Retinal pigment epithelial cell (primary cell): ENCODE data around the gene C7orf25.

ENCODE experiments used
- DNase-seq: peaks from one replicate; pipeline ENCODE4 v3.0.0-alpha.2; 2010; ENCODE audit warnings: low read depth
- H3K4me3 ChIP-seq: 2 replicates; pipeline ENCODE4 v1.5.1; 2011; ENCODE audit warnings: mild to moderate bottlenecking, low read length, control low read depth, moderate library complexity
- CTCF ChIP-seq: conservative IDR thresholded peaks from 2 replicates; pipeline ENCODE4 v1.5.1; 2011; ENCODE audit warnings: low read depth, low read length, control low read depth, inconsistent platforms

C7orf25 gene

DNA sequence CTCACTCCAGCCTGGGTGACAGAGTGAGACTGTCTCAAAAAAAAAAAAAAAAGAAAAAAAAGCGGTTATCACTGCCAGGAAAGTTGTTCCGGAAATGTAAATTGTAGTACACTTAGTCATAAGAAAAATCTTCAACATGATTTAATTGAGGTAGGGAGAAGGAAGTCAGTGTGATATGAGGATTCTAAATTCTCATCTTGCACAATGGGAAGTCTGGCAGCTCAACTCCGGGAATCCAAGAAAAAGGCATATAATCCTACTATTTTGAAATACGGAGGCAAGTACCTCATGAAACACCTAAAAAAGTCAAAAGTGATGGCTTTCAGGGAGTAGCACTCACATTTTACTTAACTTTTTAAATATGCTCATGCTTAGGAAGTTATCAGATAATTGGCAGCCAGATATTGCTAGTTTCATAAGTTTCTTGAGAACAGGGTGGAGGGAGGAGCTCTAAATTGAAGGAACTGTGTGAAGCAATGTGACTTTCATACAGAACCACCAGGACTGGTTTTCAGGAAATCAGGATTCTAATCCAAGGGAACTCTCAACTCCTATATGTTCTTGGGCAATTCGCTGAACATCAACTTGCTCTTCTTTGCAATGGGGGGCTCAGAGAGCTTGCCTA, 2.7 kb upstream of the C7orf25 start:
- no peak overlapping the region for H3K4me3 ChIP-seq
- no peak for TF ChIP-seq CTCF
- DNase-seq, result no peak

DNA sequence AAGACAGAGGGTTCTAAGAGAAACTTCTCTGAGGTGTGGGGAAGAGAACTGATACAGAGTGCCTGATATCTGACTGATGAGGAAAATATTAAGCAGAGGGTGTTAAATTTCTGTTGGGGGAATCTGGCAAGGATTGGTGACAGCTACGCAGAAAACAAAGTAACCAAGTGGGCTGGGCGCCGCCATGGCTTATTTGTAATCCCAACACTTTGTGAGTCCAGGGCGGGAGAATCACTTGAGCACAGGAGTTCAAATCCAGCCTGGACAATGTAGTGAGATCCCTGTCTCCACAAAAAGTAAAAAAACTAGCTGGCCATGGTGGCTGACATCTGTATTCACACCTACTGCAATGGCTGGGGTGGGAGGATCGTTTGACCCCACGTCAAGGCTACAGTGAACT, 2.1 kb upstream of the C7orf25 start:
- H3K4me3 ChIP-seq, result no peak overlapping the region
- TF ChIP-seq CTCF, result no peak
- no peak for DNase-seq

- DNase-seq, result no peak
- TF ChIP-seq CTCF, result no peak
- H3K4me3 ChIP-seq, result no peak overlapping the region
Observed at GRCh38 chr7:42913591-42913990, 1.7 kb upstream of the C7orf25 start.

DNA sequence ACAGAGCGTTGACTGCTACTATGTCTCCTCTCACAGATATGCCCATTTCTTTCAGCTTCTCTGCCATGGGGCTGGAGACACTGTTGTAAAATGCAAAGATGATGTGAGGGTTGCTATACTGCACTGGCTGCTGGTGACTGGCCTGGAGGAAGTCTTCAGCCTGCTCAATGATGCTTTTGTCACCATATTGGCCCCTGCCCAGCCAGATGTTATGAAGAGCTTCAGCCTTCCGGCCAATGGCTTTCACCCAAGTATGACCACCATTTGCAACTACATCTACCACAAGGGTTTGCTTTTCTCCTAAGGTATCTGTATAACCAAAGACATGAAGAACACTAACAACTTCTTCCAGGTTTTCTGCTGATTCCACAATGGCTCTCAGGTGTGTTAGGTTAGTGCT, 1.6 kb downstream of the C7orf25 start:
- TF ChIP-seq CTCF, result no peak
- H3K4me3 ChIP-seq, result no peak overlapping the region
- no peak for DNase-seq

- TF ChIP-seq CTCF, result no peak
Observed at GRCh38 chr7:42907316-42907715, 4.6 kb downstream of the C7orf25 start.

DNA sequence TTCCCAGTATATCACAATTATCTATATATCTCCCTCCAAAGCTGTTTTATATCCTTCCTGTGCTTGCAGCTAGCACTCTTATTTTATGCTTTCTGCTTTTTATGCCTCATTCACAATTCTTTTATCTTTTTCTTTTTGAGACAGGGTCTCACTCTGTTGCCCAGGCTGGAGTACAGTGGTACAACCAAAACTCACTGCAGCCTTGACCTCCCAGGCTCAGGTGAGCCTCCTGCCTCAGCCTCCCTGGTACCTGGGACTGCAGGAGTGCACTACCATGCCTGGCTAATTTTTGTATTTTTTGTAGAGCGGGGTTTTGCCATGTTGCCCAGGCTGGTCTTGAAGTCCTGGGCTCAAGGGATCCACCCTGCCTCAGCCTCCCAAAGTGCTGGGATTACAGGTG, 5.7 kb downstream of the C7orf25 start:
- DNase-seq, result no peak
- no peak overlapping the region for H3K4me3 ChIP-seq
- no peak for TF ChIP-seq CTCF

More at GRCh38 chr7:42907316-42907715, 4.6 kb downstream of the C7orf25 start:
- no peak for DNase-seq
- no peak overlapping the region for H3K4me3 ChIP-seq

DNA sequence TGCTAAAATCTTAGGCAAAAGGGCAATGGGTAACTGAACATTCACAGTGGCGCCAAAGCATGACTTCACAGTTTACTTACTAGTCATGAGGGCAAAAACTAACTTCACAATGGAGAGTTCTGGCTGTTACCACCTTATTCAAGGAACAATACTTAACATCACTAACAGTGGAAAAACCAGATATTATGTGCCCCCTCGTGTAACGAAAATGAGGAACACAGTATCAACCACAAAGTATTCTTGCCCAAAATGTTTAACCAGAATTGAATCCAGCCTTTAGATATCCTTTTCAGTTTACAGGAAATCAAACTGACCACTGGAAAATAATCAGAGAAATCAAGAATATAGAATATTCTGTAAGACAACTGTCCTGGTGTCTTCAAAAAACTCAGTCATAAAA, 9.5 kb downstream of the C7orf25 start:
- no peak for TF ChIP-seq CTCF
- no peak for DNase-seq
- no peak overlapping the region for H3K4me3 ChIP-seq
